ENCODE data around the gene SPARCL1.

- no peak for TF ChIP-seq CTBP1 (IDR thresholded peaks at IDR 0.05; ENCODE audit: borderline replicate concordance)
- no peak for TF ChIP-seq ARNT (IDR thresholded peaks at IDR 0.05)
- no peak for TF ChIP-seq ELF4 (IDR thresholded peaks at IDR 0.05)
- TF ChIP-seq TARDBP (IDR thresholded peaks at IDR 0.05): no peak
- no peak for TF ChIP-seq PKNOX1 (IDR thresholded peaks at IDR 0.05)
- TF ChIP-seq ZNF384 (IDR thresholded peaks at IDR 0.05): no peak
- no peak for TF ChIP-seq FOXA1 (IDR thresholded peaks at IDR 0.05)
- TF ChIP-seq SUZ12 (IDR thresholded peaks at IDR 0.05): no peak
- TF ChIP-seq SP1 (IDR thresholded peaks at IDR 0.05): no peak
- no peak for TF ChIP-seq BHLHE40 (IDR thresholded peaks at IDR 0.05; ENCODE audit: borderline replicate concordance)
- TF ChIP-seq NFRKB (IDR thresholded peaks at IDR 0.05): no peak
- no peak for TF ChIP-seq LEF1 (IDR thresholded peaks at IDR 0.05; ENCODE audit: borderline replicate concordance)
- TF ChIP-seq FOXM1 (IDR thresholded peaks at IDR 0.05; ENCODE audit: borderline replicate concordance): no peak
Observed at GRCh38 chr4:87490664-87491369, 38.4 kb downstream of the SPARCL1 start.
